Activated T-helper 9 cell treated with anti-CD3 and anti-CD28 coated beads, Interleukin-2, amount 50 U/mL, for 16 hours (primary cell): ENCODE results near the gene GIMAP8.
A peak's percentile ranks its signal among the peaks of the same experiment; 100 is the strongest.
"Not testable (repeated sequence)": the region's sequence is repeated elsewhere in the genome, so short reads cannot be mapped to it uniquely, and the experiment has no call there.

Experiments
- DNase-seq: peaks from one replicate; pipeline ENCODE4 v3.0.0-alpha.2; 2020; ENCODE audit warnings: low read depth

Gene GIMAP8

GRCh38 chr7:150435390-150436073 lies 14.9 kb upstream of the GIMAP8 start:
- DNase-seq = no peak

GRCh38 chr7:150439967-150440366 lies 10.5 kb upstream of the GIMAP8 start:
- no peak for DNase-seq

- no peak for DNase-seq
These were observed 8.9 kb upstream of the GIMAP8 start for GRCh38 chr7:150441524-150441923.

- no peak for DNase-seq
These were observed 7.6 kb upstream of the GIMAP8 start for GRCh38 chr7:150442811-150443210.

- DNase-seq = no peak
These were observed 6.5 kb upstream of the GIMAP8 start for GRCh38 chr7:150443793-150444540.

- no peak for DNase-seq
These were observed 5.6 kb upstream of the GIMAP8 start for GRCh38 chr7:150444674-150445365.

- DNase-seq = no peak
These were observed 4.0 kb upstream of the GIMAP8 start for GRCh38 chr7:150446288-150446938.

- no peak for DNase-seq
These were observed 2.3 kb upstream of the GIMAP8 start for GRCh38 chr7:150447966-150448788.

- peak; percentile 82 for DNase-seq
These were observed 1.7 kb upstream of the GIMAP8 start for GRCh38 chr7:150448789-150449147.

GRCh38 chr7:150449206-150449952 lies 1.1 kb upstream of the GIMAP8 start:
- no peak for DNase-seq

GRCh38 chr7:150451097-150451793 lies 815 bp downstream of the GIMAP8 start:
- peak; percentile 41 for DNase-seq

- no peak for DNase-seq
These were observed 1.5 kb downstream of the GIMAP8 start for GRCh38 chr7:150451833-150452461.

- DNase-seq = no peak
These were observed 2.8 kb downstream of the GIMAP8 start for GRCh38 chr7:150453181-150453580.

GRCh38 chr7:150453892-150454291 lies 3.5 kb downstream of the GIMAP8 start:
- DNase-seq = no peak

- DNase-seq = not testable (repeated sequence)
These were observed 6.6 kb downstream of the GIMAP8 start for GRCh38 chr7:150457064-150457463.

GRCh38 chr7:150458235-150458634 lies 7.8 kb downstream of the GIMAP8 start:
- no peak for DNase-seq

- no peak for DNase-seq
These were observed 8.3 kb downstream of the GIMAP8 start for GRCh38 chr7:150458756-150459155.

GRCh38 chr7:150461520-150461919 lies 11.1 kb downstream of the GIMAP8 start:
- no peak for DNase-seq

- no peak for DNase-seq
These were observed 12.0 kb downstream of the GIMAP8 start for GRCh38 chr7:150462413-150462812.

GRCh38 chr7:150463461-150463860 lies 13.0 kb downstream of the GIMAP8 start:
- no peak for DNase-seq
